ENCODE data around the gene MTHFSD.

MTHFSD gene

GRCh38 chr16:86502856-86503748 is 51.9 kb downstream of the MTHFSD start:
- no peak for DNase-seq (ENCODE audit: low read depth)

- DNase-seq (ENCODE audit: low read depth), result no peak
These were observed 52.8 kb downstream of the MTHFSD start for GRCh38 chr16:86501989-86502855.

- DNase-seq (ENCODE audit: low read depth), result no peak
These were observed 54.1 kb downstream of the MTHFSD start for GRCh38 chr16:86500708-86501510.

DNA sequence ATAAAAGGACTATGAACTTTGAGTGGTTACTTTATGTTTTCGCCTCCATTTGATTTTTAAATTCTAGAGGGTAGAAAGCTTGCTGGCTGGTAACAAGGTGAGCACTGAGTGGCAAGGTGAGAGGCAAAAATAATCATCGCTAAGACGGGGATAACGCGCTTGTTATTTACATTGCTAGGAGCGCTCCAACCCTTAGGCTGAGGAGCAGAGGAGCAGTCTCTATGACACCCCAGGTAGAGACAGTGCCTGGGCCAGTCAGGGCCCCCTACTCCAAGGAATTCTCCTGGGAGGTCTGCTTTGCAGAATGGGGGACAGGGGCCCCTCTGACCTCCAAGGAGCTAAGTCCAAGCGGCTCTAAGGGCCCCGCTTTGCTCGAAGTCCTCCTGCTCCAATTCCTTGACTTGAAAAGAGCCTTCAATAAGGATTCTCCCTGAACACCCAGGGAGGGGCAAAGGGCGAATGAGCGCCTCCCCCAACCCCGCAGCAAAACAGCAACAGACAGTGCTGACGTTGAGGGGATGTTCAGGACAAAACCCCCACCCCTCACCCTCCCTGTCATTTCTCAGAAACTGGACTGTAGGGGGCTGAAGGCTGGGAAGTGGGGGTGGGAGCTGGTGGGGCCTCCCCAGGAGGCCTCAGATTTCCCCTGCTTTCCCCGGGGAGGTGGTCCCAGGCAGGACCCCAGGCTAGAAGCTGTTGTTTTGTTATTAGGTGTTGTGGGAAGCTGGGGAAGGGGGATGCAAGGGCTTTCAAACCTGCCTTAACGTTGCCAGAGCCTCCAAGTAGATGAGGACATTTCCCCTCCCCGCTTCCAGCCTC is 54.9 kb downstream of the MTHFSD start:
- DNase-seq (ENCODE audit: low read depth), result no peak

DNA sequence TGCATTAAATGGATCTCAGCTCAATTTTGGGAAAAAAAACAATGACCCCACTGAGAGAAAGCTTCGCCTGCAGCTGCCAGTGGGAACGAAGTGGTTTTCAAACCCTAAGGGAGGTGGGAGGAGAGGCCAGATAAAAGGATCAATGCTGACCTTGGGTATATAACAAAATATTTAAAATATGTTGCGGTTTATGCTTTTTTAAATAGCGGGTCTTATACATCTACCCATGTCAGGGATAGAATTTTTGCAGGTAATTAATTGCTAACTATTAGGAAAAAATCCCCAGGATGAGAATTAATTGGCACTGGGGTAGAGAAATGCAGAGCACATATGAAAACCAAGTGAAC is 55.6 kb downstream of the MTHFSD start:
- DNase-seq (ENCODE audit: low read depth), result no peak

DNA sequence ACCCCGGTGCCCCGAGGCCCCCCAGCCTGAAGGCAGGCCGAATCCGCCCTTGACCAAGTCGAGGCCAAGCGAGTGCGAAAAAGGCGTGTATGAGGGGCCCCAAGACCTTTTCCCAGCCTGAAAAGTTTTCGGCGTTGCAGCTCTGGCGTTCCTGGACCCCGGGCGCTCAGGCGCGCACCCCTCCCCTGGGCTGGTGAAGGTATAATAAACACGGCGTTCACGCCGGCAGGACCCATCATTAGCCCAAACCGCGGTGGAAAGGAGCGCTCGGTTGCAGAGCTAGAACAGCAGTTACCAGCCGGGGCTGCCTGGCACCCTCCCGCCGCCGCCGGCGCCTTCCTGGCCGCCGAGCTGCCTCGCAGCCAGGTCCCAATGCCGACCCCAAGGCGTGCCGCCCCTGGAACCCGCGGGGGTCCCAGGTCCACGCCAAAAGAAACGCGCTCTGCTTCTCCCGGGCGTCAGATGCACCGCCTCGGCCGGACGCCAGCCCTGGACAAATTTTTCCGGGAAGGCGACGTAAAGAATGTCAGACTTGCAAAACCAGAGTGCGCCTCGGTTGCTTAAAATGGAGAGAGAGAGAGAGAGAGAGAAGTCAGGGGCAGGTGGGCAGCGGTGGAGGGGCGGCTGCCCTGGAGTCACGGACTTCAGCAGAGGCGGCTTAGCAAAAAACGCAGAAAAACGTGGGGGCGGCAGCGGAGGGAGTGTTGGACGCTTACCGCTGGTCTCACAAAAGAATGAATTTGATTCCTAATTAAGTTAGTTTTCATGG is 56.2 kb downstream of the MTHFSD start:
- DNase-seq (ENCODE audit: low read depth), result no peak

DNA sequence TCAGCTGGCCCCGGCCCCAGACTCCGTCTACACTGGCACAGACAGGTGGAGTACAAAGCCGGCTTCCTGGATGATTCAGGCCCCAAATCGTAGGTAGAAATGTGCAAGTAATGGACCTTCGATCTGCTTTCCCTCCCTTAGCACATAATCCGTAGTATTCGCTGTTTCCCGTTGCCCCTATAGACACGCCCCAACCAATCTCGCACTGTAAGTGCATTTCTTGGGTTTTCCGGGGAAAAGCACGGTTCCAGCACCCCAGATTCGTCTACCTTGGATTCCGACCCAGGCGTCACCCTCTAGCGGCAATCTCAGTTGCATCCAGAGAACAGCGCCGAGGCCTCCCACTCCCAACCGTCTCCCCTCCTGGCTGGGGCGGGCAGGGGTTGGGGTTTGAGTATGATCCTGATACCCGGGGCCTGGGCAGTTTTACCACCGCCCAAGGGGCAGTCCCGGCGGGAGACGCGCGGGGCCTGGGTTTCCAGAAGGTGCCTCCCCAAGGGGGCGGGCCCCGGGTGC is 56.8 kb downstream of the MTHFSD start:
- DNase-seq (ENCODE audit: low read depth), result no peak

GRCh38 chr16:86497551-86498021 is 57.4 kb downstream of the MTHFSD start:
- DNase-seq (ENCODE audit: low read depth), result no peak

- no peak for DNase-seq (ENCODE audit: low read depth)
These were observed 58.0 kb downstream of the MTHFSD start for GRCh38 chr16:86496929-86497461.

DNA sequence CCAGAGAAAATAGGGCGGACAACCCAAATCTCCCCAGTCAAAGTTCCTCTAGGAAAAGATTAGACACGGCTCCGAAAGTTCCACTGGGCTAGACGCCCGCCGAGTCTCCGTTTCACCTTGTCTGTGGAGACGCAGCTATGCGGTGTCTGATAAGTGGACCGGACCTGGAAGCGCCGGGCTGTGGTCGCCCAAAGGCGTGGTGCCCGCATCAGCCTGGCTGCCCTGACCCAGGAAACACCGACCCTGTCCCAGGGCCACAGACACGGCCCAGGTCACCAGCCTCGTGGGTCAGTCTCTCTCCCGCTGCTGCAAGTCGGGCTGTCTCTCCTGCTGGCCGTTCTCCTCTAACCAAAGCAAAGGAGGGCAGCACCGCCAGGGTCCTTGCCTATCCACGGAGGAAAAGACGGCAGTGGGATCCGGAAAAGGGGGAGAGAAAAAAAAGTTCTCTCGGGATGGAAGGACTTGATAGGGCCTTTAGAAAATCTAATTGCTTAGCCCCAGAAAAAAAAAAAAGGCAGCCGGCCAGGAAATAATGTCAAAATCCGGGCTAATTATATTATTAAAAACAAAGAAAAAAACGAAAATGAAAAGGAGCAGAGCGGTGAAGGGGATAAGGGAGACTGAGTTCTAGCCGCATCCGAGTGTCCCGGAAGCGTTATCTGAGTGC is 58.6 kb downstream of the MTHFSD start:
- DNase-seq (ENCODE audit: low read depth), result no peak

GRCh38 chr16:86495756-86496261 is 59.2 kb downstream of the MTHFSD start:
- no peak for DNase-seq (ENCODE audit: low read depth)

- DNase-seq (ENCODE audit: low read depth), result no peak
These were observed 59.7 kb downstream of the MTHFSD start for GRCh38 chr16:86495357-86495701.

GRCh38 chr16:86494565-86495356 is 60.3 kb downstream of the MTHFSD start:
- no peak for DNase-seq (ENCODE audit: low read depth)

- DNase-seq (ENCODE audit: low read depth), result no peak
These were observed 60.9 kb downstream of the MTHFSD start for GRCh38 chr16:86494039-86494564.

DNA sequence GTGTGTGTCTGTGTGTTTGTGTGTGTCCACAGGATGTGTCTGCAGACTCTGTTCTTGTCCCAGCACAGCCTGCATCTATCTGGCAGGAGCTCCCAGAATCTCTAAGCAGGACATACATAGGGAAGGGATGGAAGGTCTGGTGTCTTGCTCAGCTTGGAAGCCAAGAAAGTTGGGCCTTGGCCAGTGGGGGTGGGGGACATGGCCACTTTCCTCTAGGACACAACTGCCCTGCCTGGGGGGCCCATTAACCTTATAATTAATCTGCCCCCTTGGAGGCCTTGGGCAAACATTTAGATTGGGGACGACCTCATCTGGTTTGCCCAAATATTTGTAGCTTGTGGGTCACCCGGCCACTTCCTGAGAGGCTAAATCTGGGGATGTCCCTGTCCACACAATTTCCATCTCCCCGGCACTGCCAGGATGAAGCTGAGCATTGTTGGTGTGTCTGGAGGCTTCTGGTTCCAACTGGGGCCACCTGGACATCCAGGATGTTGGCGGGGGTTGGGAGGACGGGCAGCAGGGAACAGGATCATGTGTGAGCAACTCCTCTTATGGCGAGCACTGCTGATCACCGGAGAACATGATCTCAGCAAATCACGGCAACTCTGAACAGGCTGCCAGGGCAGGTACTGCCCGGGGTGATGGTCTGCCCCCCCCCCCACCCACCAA is 61.9 kb downstream of the MTHFSD start:
- no peak for DNase-seq (ENCODE audit: low read depth)

DNA sequence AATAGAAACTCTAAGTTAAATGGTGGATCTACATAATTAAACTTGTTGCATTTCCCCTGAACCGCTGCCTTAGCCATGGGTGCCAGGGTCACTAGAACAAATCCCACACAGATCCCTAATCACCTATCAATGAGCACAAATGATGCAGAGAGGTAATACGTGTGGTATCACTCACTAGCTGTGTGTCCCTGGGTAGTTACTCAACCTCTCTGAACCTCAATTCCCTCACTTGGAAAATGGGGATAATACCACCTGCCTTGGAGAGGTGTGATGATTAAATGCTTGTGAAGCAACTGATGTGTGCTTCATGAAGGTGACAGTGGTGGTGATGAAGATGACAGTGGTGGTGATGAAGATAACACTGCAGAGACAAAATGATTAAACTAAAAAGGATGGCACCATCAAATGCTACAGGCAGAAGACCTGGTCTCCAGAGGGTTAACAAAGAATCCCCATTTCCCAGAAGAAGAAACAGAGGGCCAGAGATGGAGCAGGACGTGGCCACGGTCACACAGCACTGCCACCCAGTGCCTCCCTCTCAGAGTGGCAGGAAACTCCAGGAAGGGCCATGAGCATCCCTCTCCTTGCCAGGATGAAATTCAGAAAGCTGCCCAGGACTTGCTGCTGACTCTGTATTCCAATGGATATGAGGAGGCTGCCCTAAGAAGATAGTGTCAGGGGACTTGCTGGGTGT is 62.6 kb downstream of the MTHFSD start:
- DNase-seq (ENCODE audit: low read depth), result no peak

GRCh38 chr16:86491640-86492023 is 63.4 kb downstream of the MTHFSD start:
- DNase-seq (ENCODE audit: low read depth), result no peak
